A549 treated with CORT108297 at 1 μM for 4 hours (cell line): Measurements from ENCODE around the gene FHL5. TPM values are rescaled to one million over a fixed set of nuclear protein-coding genes. Genes with fewer than 3 reads are reported as not detected.

Experiments
- total RNA-seq: library from RNA; stranded (reverse); fragments of 200-300 nt; extraction: Qiagen RNA extraction; gene quantifications from 5 replicates; pipeline ENCODE4 v1.2.3, GENCODE V29; 2022

FHL5 gene
- not detected in 5 replicates for total RNA-seq

GRCh38 chr6:96562886-96563285 lies at the start of gene FHL5:
TSS of gene FHL5 (plus strand) at chr6:96563128. CDS start at chr6:96603614, 40,486 bp downstream.

GRCh38 chr6:96521644-96522464 lies 41.1 kb upstream of the FHL5 start, which contains the start of gene UFL1:
TSS of gene UFL1 (plus strand) at chr6:96521806. CDS start at chr6:96521874, 68 bp downstream.

Other genes with a start within 250 kb of the FHL5 start
- 5.5 to 10.3 TPM (median 8.2 TPM) in 5 replicates for gene UFL1, start 41.3 kb upstream of the FHL5 start, total RNA-seq